OCI-LY1 (cell line): ENCODE data around the gene LAIR2.

ENCODE experiments used
- EZH2 ChIP-seq: fragments of 200-600 bp; sonication (generic), shearing (Covaris generic); IDR thresholded peaks from 2 replicates; pipeline ENCODE4 v1.8.0; 2017; ENCODE audit warnings: borderline replicate concordance, mixed run types, mild to moderate bottlenecking, antibody characterized with exemption, low read length, moderate library complexity, mixed read lengths
- TF ChIP-seq, protein P1 (sequence below): fragments of 200-600 bp; sonication (generic), shearing (Covaris generic); IDR thresholded peaks from 2 replicates; pipeline ENCODE4 v1.5.1; 2017; ENCODE audit warnings: mild to moderate bottlenecking, antibody characterized with exemption, low read length, moderate library complexity, mixed read lengths

DNA sequence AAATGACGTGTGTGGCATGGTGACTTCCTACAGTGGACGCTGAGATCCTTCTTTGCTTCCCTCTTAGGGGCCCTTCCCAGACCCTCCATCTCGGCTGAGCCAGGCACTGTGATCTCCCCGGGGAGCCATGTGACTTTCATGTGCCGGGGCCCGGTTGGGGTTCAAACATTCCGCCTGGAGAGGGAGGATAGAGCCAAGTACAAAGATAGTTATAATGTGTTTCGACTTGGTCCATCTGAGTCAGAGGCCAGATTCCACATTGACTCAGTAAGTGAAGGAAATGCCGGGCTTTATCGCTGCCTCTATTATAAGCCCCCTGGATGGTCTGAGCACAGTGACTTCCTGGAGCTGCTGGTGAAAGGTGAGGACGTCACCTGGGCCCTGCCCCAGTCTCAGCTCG, 5.2 kb downstream of the LAIR2 start:
- TF ChIP-seq, protein P1, sequence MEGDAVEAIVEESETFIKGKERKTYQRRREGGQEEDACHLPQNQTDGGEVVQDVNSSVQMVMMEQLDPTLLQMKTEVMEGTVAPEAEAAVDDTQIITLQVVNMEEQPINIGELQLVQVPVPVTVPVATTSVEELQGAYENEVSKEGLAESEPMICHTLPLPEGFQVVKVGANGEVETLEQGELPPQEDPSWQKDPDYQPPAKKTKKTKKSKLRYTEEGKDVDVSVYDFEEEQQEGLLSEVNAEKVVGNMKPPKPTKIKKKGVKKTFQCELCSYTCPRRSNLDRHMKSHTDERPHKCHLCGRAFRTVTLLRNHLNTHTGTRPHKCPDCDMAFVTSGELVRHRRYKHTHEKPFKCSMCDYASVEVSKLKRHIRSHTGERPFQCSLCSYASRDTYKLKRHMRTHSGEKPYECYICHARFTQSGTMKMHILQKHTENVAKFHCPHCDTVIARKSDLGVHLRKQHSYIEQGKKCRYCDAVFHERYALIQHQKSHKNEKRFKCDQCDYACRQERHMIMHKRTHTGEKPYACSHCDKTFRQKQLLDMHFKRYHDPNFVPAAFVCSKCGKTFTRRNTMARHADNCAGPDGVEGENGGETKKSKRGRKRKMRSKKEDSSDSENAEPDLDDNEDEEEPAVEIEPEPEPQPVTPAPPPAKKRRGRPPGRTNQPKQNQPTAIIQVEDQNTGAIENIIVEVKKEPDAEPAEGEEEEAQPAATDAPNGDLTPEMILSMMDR = no peak
- no peak for TF ChIP-seq EZH2
